Omental fat pad (tissue), 4 donors: ENCODE data around the gene RALGPS1. TPM values are rescaled to one million over a fixed set of nuclear protein-coding genes. Genes with fewer than 3 reads are reported as not detected.

Source experiments
- ATAC-seq: fragments of 150-250 bp; one replicate; pipeline ENCODE4 v1.9.1; 2016; ENCODE audit warnings: mild to moderate bottlenecking, moderate library complexity; ENCODE audit not compliant: low FRiP score
- DNase-seq: peaks from one replicate; pipeline ENCODE4 v3.0.0-alpha.2; 2019; ENCODE audit warnings: low spot score
- CTCF ChIP-seq, 3 donors: fragments of 450-650 bp; IDR thresholded peaks; one replicate each; pipeline ENCODE4 v1.5.1; 2016 to 2017; ENCODE audit warnings: antibody characterized with exemption in 3 of 3, mild to moderate bottlenecking in 3 of 3, moderate library complexity in 2 of 3
- total RNA-seq, 4 donors: library from RNA; depleted of rRNA; stranded (reverse); fragments of >200 nt; gene quantifications; one replicate each; pipeline ENCODE4 v1.1.0, GENCODE V29; 2016

Gene RALGPS1
- total RNA-seq, 4 donors from 2014 or later: 4.0 to 15.3 (median 4.8) TPM

- no peak for DNase-seq
- TF ChIP-seq CTCF (IDR thresholded peaks at IDR 0.05): no peak
- no peak for ATAC-seq
Observed at GRCh38 chr9:126926364-126926763, 11.8 kb downstream of the RALGPS1 start.

- no peak for TF ChIP-seq CTCF (IDR thresholded peaks at IDR 0.05)
- ATAC-seq (no peak), DNase-seq (no peak)
Observed at GRCh38 chr9:126927419-126927818, 12.8 kb downstream of the RALGPS1 start.

GRCh38 chr9:126932871-126933321 lies 18.3 kb downstream of the RALGPS1 start:
- ATAC-seq (no peak), DNase-seq (no peak)
- TF ChIP-seq CTCF (IDR thresholded peaks at IDR 0.05): no peak

GRCh38 chr9:126933334-126933980 lies 18.9 kb downstream of the RALGPS1 start:
- TF ChIP-seq CTCF (IDR thresholded peaks at IDR 0.05): no peak
- ATAC-seq (no peak), DNase-seq (no peak)

- ATAC-seq (no peak), DNase-seq (no peak)
- TF ChIP-seq CTCF (IDR thresholded peaks at IDR 0.05): no peak
Observed at GRCh38 chr9:126934441-126934840, 19.9 kb downstream of the RALGPS1 start.

DNA sequence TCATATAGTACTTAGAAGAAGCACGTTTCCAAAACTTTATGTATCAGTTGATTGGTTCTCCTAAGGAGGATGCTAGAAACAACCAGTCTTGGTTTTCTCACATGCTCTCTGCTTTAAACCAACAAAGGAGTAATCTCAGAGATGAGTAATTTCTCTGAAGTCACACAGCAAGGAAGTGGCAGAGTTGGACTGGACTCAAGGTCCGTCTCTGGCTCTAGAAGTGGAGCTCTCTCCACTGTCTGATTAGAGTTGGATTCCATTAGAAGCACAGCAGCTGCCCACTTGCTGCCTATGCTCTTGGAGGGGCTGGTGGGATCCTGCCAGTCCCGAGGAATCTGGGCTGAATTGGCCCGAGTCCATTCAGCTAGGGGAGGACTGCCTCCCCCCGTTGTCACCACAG lies 21.0 kb downstream of the RALGPS1 start:
- TF ChIP-seq CTCF (IDR thresholded peaks at IDR 0.05): no peak
- DNase-seq (no peak), ATAC-seq (no peak)

GRCh38 chr9:126937444-126937843 lies 22.9 kb downstream of the RALGPS1 start:
- DNase-seq (no peak), ATAC-seq (no peak)
- TF ChIP-seq CTCF (IDR thresholded peaks at IDR 0.05): no peak
